HG03060 (cell line): ENCODE data around the gene SLC7A9.
"Not testable (repeated sequence)": the region's sequence is repeated elsewhere in the genome, so short reads cannot be mapped to it uniquely, and the experiment has no call there.

Experiments
- ATAC-seq: cut with Tn5 transposase; IDR thresholded peaks from one replicate; pipeline ENCODE4 v1.9.1; 2021; ENCODE audit warnings: low read depth, moderate number of reproducible peaks; ENCODE audit not compliant: unreplicated experiment

SLC7A9 gene

DNA sequence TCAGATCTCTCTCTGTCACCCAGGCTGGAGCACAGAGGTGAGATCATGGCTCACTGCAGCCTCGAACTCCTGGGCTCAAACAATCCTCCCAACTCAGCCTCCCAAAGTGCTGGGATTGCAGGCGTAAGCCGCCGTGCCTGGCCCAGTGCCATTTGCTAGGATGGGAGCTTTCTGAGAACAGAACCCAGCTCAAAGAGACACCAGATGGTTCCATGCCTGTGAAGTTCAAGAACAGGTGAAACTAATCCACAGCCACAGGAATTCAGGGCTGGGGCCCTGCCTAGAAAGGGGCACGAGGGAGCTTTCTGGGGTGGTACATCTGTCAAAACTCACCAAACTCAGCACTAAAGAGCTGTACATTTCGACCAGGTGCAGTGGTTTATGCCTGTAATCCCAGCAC is 4.2 kb downstream of the SLC7A9 start:
- no peak for ATAC-seq

DNA sequence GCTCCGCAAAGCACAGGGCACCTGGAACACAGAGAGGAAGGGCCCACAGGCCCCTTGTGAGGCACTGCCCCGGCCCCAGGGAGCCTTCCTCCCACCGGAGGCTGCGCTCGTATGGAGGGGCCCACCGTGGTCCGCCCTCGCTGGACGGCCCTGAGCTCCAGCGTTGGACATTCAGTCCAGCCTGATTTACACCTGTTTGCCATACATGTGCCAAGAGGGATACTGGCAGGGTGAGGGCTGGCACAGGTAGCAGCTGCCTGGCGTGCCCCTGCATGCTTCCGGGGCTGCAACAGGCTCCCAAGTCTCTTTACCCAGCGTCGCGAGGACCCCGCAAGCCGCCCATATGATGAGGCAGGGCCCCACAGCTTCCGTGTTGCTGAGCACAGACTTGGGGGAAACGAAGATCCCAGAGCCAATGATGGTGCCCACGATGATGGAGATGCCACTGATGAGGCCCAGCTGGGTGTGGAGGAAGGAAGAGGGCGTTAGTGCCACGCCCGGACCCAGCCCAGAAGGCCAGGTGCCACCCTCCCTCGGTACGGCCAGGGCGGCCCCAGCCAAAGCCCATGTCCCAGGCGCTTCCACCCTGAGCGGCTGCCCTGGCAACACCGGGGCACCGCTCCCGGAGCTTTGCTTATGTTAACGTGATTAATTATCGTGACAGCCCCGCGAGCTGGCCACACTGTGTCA is 5.1 kb downstream of the SLC7A9 start:
- no peak for ATAC-seq

DNA sequence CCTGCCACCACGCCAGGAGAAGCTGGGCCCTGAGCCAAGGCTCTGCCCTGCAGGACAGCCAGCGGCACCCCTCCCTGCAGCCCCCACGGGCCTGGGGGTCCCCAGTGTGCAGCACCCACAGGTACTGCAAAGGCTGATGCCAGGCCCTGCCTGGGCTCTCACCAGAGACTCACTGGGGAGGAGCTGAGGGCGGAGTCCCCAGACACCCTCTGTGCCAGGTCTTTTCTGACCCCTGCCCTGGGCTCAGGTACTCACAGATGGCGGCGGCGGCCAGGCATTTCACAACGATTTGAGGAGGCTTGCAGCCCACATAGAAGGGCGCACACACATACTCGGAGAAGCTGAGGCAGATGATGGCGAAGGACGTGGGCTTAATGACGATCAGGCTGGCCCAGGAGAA is 5.7 kb downstream of the SLC7A9 start:
- ATAC-seq: no peak

DNA sequence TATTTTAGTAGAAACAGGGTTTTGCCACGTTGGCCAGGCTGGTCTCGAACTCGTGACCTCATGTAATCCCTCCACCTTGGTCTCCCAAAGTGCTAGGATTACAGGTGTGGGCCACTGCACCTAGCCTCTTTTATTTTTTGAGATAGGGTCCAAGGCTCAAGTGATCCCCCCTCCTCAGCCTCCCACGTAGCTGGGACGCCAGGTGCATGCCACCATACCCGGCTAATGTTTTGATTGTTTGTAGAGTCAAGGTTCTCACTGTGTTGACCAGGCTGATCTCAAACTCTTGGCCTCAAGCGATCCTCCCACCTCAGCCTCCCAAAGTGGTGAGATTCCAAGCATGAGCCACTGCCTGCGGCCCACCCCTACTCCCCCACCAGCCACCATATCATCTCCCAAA is 6.3 kb downstream of the SLC7A9 start:
- ATAC-seq: no peak

DNA sequence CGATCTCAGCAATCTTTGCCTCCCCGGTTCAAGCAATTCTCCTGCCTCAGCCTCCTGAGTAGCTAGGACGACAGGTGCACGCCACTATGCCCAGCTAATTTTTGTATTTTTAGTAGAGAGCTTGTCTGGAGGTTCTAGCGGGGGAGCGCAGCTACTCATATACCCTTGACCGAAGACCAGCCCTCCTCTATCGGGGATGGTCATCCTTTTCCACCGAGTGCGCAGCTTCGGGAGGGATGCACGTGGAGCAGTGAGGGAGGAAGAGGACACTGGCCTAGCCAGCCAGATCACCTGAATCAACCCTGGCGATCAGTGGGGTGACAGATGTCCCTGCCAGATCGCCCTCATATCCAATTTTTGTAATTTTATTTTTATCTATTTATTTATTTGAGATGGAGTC is 6.8 kb downstream of the SLC7A9 start:
- no peak for ATAC-seq

DNA sequence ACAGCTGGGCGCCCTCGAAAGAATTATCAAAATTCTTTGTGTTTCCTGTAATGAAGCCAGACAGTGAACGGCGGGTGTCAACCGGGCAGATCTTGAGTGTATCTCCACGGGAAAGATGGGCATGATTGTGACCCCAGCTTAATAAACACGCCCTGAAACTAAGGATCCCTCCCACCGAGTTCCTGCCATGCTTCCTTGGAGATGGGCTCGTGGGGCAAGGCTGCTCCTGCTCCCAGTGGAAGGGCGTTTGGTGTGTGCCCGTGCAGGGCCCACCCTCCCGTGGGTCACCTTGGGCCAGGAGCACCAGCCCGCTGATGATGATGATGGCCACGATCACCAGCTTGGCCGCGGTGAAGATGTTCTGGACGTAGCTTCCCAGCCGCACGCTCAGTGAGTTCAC is 7.4 kb downstream of the SLC7A9 start:
- no peak for ATAC-seq

DNA sequence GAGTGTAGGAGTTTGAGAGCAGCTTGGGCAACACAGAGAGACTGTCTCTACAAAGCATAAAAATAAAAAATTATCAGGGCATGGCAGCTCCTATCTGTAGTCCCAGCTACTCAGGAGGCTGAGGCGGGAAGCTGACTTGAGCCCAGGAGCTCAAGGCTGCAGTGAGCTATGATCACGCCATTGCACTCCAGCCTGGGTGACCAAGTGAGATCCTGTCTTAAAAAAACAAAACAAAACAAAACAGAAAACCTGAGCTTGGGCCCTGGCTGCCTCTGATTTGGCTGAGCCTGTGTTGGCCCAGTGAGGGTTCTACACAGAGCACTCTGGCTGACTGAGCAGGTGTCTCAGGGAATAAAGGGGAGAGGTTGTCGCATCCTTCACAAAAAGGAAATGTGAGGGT is 8.0 kb downstream of the SLC7A9 start:
- ATAC-seq: no peak

DNA sequence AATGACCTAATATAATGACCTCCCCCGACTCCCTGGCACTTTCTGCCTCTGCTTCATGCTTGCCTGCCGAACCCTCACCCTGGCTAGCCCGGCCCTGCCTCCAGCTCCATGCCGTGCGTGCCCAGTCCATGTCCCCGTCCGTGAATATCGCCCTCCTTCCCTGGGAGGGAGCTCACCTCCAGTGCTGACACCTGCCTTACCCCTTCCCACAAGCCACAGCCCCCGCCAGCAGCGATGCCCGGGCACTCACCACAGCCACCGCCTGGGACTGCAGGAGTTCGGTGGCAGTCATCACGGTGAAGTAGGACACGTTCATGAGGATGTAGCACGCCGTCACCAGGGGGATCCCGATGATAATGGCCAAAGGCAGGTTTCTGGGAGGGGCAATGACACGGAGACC is 10.0 kb downstream of the SLC7A9 start:
- ATAC-seq: no peak

DNA sequence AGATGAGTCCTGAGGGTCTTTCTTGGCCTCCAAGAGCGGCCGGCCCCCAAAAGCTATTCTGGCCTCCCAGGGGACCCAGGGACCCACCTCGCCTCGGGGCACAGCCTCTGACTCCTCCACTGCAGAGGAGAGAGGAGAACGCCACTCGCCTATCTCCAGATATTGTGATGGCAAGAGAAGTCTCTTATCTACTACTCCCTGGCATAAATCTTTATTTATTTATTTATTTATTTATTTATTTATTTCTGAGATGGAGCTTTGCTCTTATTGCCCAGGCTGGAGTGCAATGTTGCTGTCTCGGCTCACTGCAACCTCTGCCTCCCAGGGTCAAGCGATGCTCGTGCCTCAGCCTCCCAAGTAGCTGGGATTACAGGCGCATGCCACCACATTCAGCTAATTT is 11.0 kb downstream of the SLC7A9 start:
- ATAC-seq: no peak

DNA sequence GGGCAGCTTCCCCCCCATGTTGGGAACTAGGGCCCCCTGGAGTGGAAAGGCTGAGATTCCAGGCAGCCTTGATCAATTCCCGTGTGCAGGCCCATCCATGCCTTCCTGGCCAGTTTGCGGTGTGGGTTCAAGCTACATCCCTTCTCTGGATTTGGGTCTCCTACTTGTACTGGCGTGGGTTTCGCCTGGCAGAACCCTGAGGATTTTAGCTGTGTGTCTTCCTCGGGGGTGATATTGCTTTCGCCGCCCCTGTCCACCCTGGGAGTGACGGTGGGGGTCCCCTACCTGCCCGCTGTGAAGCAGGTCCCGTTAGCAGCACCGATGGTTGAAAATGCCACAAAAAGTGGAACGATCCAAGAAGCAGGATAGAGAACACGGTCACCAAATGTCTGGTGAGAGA is 11.4 kb downstream of the SLC7A9 start:
- ATAC-seq: no peak

DNA sequence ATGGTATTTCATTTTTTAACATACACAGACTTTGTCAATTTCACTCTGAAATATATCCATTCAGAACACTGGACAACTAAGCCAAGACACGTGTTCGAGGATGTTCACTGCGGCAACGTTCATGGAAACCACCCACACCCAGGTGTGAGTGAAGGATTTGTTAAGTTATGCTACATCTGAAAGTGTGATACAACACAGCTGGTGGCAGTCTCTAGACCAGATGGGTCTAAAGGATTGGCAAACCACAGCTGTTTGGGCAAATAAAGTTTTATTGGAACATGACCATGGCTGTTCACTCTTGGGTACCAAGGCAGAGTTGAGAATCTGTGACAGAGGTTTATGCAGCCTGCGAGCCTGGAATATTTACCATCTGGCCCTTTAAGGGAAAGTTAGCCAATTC is 12.0 kb downstream of the SLC7A9 start:
- ATAC-seq: no peak

DNA sequence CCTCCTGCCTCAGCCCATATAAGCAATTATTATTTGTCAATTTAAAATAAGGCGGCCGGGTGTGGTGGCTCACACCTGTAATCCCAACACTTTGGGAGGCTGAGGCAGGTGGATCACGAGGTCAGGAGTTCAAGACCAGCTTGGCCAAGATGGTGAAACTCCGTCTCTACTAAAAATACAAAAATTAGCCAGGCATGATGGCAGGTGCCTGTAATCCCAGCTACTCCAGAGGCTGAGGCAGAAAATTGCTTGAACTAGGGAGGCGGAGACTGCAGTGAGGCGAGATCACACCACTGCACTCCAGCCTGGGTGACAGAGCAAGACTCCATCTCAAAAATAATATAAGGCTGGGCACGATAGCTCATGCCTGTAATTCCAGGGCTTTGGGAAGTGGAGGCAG is 12.7 kb downstream of the SLC7A9 start:
- ATAC-seq: not testable (repeated sequence)

DNA sequence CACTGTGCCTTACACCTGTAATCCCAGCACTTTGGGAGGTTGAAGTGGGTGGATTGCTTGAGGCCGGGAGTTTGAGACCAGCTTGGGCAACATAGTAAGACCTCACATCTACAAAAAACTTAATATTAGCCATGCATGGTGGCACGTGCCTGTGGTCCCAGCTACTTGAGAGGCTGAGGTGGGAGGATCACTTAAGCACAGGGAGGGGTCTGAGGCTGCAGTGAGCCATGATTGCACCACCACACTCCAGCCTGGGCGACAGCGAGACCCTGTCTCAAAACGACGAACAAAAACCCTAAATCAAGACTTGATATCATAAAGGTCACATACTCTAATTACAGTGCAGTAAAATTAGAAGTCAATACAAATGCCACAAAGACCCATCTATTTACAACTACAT is 17.4 kb downstream of the SLC7A9 start:
- ATAC-seq: no peak

DNA sequence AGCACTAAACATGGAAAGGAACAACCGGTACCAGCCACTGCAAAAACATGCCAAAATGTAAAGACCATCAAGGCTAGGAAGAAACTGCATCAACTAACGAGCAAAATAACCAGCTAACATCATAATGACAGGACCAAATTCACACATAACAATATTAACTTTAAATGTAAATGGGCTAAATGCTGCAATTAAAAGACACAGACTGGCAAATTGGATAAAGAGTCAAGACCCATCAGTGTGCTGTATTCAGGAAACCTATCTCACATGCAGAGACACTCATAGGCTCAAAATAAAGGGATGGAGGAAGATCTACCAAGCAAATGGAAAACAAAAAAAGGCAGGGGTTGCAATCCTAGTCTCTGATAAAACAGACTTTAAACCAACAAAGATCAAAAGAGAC is 21.5 kb downstream of the SLC7A9 start:
- not testable (repeated sequence) for ATAC-seq

DNA sequence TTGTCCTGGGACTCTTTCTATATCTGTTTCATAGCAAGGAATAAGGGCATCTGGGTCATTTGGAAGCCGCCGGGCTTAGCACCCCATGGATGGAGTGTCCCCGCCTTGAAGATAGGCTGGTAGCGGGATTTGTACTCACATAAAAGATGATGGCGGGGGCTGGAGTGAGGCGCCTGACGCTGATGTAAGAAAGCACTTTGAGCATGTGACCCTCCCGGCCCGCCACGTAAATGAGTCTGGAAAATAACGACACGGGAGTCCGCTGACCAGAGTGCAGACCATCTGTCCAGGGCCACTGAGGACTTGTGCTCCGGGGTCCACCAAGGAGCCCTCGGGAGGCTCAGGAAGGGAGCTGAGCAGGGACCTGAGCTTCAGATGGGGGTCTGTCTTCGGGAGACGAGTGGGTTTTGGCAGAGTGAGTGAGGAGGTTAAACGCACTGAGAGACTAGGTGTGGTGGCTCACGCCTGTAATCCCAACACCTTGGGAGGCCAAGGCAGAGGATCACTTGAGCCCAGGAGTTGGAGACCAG is 25.8 kb downstream of the SLC7A9 start:
- no peak for ATAC-seq

DNA sequence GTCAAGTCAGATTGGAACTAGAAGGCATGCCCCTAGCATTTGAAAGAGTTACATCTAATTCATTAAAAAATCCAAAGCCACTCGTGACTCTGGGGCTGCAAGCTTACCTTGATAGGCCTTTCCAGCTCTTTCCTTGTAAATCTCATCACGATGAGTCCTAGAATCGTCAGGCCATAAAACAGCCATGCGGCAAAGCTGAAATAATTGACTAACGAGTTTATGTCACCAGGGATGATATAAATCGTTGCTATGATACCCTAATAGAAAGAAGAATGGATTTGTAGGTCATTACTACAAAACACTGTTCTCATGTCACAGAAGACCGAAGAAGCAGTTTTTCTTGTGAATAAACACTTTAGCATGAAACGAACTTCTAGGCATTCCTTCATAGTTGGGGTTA is 27.5 kb downstream of the SLC7A9 start:
- ATAC-seq: no peak

DNA sequence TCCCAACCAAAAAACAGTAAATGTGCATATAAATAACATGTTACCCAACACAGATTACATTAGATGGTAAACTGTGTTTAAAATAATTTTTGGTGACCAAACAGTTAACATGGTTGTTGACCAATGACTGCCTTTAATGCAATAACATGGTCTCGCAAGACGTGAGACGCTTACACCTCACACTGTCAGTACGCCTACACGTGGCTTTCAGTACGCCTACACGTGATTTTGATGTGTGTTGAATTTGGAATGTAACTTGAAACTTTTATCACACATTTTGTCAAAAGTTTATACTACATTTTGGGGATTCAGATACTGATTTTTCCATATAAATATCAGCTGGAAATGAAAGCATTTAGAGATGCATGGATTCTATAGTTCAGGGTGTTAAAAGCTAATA is 32.0 kb downstream of the SLC7A9 start:
- no peak for ATAC-seq

DNA sequence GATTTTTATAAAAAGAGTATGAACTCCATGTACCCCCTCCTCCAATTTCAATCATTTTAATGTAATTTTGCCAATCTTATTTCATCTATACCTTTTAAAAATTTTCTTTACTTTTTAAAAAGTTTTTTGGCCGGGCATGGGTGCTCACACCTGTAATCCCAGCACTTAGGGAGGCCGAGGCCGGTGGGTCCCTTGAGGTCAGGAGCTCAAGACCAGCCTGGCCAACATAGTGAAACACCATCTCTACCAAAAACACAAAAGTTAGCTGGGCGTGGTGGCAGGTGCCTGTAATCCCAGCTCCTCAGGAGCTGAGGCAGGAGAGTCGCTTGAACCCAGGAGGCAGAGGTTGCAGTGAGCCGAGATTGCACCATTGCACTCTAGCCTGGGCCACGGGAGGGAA is 36.2 kb downstream of the SLC7A9 start:
- not testable (repeated sequence) for ATAC-seq

DNA sequence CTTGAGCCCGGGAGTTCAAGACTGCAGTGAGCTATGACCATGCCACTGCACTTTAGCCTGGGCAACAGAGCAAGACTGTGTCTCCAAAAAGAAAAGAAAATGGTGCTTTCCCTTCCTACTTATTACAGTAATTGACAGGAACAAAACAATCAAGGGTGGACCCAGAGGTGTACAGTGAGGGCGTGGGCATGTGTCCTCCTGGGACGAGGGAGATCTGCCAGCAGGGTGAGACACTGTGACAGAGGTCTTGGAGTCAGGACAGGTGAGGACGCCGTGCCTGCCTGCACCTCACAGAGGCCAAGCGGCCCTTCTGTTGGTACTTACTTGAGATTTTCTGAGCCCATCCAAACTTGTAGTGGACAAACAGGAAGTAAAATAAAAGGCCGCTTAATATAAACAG is 36.7 kb downstream of the SLC7A9 start:
- ATAC-seq: not testable (repeated sequence)

DNA sequence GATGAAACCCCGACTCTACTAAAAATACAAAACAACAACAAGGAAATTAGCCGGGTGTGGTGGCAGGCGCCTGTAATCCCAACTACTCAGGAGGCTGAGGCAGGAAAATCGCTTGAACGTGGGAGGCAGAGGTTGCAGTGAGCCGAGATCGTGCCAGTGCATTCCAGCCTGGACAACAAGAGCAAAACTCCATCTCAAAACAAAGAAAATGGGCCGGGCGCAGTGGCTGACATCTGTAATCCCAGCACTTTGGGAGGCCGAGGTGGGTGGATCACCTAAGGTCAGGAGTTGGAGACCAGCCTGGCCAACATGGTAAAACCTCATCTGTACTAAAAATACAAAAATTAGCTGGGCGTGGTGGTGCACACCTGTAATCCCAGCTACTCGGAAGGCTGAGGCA is 37.5 kb downstream of the SLC7A9 start:
- not testable (repeated sequence) for ATAC-seq

DNA sequence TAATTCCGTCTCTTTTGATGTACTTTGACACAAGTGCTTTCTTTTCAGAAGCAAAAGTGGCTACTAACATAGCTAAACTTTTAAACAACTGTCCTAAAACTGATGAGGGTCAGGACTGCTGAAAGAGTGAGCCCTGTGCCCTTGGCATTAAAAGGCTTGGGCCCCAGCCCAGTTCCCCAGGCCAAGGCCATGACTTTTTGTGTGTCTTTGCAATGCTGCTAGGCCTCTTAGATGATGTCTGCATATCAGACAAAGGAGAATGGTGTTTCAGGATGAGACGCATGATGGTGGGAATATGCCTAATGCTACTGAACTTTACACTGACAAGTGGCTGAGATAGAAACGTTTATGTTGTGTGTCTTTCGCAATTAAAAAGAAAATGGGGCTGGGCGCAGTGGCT is 38.0 kb downstream of the SLC7A9 start:
- ATAC-seq: no peak

DNA sequence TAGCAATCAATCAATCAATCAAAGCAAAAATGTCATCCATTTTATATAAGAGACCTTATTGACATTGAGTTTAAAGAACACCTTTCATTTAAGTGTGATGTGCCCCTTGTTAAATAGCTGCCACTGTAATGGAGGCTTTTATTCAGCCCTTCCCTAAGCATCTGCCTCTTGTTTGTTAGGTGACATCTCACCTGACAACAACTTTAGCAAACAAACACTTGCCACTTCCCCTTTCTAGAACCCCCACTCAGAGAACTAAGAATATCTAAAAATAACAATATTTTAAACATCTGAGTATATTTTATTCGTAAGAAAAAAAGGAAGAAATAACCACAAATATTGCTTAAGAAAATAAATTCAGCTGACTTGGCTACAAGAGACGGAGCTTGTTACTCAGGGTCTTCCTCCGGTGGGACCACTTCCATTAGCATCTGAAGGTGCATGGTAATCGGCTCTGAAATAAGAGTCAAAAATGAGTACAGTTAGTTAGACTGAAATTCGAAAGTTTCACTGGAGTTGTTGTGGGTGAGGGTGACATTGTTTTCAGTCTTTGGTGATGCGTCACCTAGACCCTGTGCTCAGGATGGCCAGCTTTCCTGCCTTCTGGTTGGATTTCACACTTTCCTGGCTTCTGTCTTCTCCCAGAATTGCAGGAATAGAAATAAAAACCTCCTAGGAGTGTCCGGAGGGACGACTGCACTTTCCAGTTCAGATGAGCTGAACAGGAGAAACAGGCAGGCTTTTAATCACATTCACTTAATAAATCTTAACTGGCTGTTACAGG is 39.1 kb downstream of the SLC7A9 start:
- no peak for ATAC-seq
